ENCODE results near the gene WDR45B.
"Not testable (repeated sequence)": the region's sequence is repeated elsewhere in the genome, so short reads cannot be mapped to it uniquely, and the experiment has no call there.

WDR45B gene

DNA sequence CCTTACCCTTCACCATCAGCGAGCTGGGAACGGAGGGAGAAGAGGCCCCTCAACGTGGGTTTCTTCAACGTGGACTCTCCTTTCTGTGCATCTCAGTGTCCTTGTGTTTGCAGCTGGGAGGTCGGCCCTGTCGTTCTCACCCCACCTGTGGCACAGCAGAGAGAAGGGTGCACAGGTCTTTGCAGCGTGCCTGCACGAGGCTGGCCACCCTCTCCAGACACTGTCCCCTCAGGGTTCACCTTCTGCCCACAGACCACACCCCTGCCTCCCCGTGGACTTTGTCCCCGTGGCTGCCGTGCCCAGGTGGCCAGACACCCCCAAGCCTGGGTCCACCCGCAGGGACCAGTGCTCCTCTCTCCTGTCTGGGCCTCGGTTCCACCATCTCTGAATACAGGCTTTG lies 7.3 kb upstream of the WDR45B start:
- no peak for DNase-seq

- no peak for DNase-seq
These were observed 6.8 kb upstream of the WDR45B start for GRCh38 chr17:82655038-82655479.

GRCh38 chr17:82654611-82655010 lies 6.4 kb upstream of the WDR45B start:
- not testable (repeated sequence) for DNase-seq

- no peak for DNase-seq
These were observed 5.6 kb upstream of the WDR45B start for GRCh38 chr17:82653651-82654528.

DNA sequence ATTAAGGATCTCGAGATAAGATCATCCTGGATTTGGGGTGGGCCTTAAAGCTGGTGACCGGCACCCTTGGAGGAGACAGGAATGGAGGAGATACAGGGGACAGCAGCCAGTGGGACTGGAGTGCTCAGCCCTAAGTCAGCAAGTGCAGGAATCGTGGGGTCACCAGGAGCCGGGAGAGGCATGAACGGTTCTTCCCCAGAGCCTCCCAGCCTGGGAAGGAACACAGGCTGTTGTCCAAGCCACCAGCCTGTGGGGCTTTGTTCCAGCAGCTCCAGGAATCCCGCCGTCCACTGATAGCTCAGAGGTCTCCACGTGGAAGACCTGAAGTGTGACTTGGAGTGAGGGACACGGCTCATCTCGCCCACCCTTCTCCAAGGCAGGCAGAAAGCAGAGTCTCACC lies 2.5 kb upstream of the WDR45B start:
- DNase-seq: no peak

- DNase-seq: no peak
These were observed 1.4 kb upstream of the WDR45B start for GRCh38 chr17:82649501-82650261.

DNA sequence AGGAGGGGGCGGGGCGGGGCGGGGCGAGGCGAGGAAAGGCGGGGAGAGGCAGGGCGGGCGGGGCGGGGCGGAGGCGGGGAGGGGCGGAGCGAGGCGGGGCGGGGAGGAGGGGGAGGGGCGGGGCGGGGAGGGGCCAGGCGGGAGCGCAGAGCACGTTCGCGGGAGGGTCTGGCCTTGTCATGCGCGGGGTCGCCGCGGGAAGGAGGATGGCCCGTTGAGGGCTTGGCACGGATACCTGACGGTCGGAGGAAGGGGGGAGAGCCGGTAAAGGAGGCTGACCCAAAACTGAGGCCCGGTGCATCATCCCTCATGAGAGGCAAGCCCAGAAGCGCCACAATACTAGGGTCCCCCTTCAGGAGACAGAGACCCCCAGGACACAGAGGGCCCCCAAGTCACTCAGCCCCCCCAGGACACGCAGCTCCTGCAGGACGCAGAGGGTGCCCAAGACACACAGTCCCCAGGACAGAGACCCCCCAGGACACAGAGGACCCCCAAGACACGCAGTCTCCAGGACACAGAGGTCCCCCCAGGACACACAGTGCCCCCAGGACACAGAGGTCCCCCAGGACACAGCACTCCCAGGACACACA lies 593 bp upstream of the WDR45B start:
- DNase-seq: no peak

GRCh38 chr17:82647593-82648164 lies 565 bp downstream of the WDR45B start:
- DNase-seq: no peak

DNA sequence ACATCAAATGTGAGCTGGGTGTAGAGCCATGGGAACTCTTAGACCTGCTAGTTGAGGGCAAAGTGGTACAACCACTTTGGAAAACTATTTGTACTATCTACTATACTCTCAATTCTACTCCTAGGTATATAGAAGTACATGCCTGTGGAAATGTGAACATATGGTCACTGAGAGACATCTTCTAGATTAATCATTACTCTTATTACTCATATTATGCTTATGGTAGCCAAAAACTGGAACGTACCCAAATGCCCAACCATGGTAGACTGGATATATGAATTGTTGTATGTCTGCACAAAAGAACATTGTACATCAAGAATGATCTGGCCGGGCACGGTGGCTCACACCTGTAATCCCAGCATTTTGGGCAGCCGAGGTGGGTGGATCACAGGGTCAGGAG lies 2.7 kb downstream of the WDR45B start:
- no peak for DNase-seq

DNA sequence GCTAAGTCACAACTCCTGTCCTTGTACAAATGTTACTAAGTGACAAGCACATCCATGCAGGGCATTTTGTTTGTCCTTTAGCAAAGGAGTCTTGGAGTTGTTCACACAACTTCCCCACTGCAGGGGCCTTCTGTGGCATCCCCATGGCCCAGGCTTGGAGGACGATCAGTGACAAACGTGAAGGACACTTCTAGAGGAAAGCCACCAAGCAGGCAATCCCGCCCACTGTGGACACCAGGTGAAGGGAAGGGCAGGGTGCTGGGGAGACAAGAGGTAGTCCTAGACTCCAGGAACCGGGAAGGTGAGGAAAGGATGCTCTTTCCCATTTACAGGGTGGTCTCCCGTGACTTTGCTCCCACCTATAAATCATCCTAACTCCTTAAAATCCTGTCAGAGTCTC lies 4.1 kb downstream of the WDR45B start:
- no peak for DNase-seq

- DNase-seq: no peak
These were observed 6.2 kb downstream of the WDR45B start for GRCh38 chr17:82642022-82642421.

- no peak for DNase-seq
These were observed 8.2 kb downstream of the WDR45B start for GRCh38 chr17:82640036-82640435.

GRCh38 chr17:82639628-82640027 lies 8.6 kb downstream of the WDR45B start:
- DNase-seq: no peak

GRCh38 chr17:82638183-82638773 lies 10.0 kb downstream of the WDR45B start:
- DNase-seq: no peak

GRCh38 chr17:82636626-82637598 lies 11.3 kb downstream of the WDR45B start:
- DNase-seq: no peak

- no peak for DNase-seq
These were observed 14.9 kb downstream of the WDR45B start for GRCh38 chr17:82633343-82633742.

- no peak for DNase-seq
These were observed 15.8 kb downstream of the WDR45B start for GRCh38 chr17:82632451-82632850.

GRCh38 chr17:82631544-82631943 lies 16.7 kb downstream of the WDR45B start:
- no peak for DNase-seq

GRCh38 chr17:82630212-82630611 lies 18.0 kb downstream of the WDR45B start:
- no peak for DNase-seq

- no peak for DNase-seq
These were observed 18.5 kb downstream of the WDR45B start for GRCh38 chr17:82629748-82630147.

- DNase-seq: no peak
These were observed 20.8 kb downstream of the WDR45B start for GRCh38 chr17:82627405-82627804.

GRCh38 chr17:82623707-82624106 lies 24.5 kb downstream of the WDR45B start:
- no peak for DNase-seq
